Fibroblast of lung (primary cell): ENCODE results near the gene IL36B. TPM values are rescaled to one million over a fixed set of nuclear protein-coding genes. Genes with fewer than 3 reads are reported as not detected.

ENCODE experiments used
- DNase-seq, 2 donors: peaks; one replicate each; pipeline versions ENCODE4 v3.0.0 to v3.0.0-alpha.2; 2010; ENCODE audit warnings: low read depth in 2 of 2
- H2AFZ ChIP-seq: 2 replicates; pipeline ENCODE4 v1.5.1; 2012; ENCODE audit warnings: low read length, control low read depth, inconsistent platforms
- H3K27ac ChIP-seq: 2 replicates; pipeline ENCODE4 v1.5.1; 2011; ENCODE audit warnings: low read length, control low read depth; ENCODE audit not compliant: insufficient read depth
- H3K27me3 ChIP-seq: 2 replicates; pipeline ENCODE4 v1.5.1; 2011; ENCODE audit warnings: mild to moderate bottlenecking, low read length; ENCODE audit not compliant: control insufficient read depth, insufficient read depth
- H3K36me3 ChIP-seq: 2 replicates; pipeline ENCODE4 v1.5.1; 2011; ENCODE audit warnings: low read length; ENCODE audit not compliant: control insufficient read depth, insufficient read depth
- H3K4me1 ChIP-seq: 2 replicates; pipeline ENCODE4 v1.5.1; 2011; ENCODE audit warnings: low read length; ENCODE audit not compliant: control insufficient read depth, insufficient read depth; ENCODE audit errors: extremely low read depth
- H3K4me2 ChIP-seq: 2 replicates; pipeline ENCODE4 v1.5.1; 2011; ENCODE audit warnings: low read length, control low read depth; ENCODE audit not compliant: insufficient read depth; ENCODE audit errors: extremely low read depth
- H3K4me3 ChIP-seq, 4 experiments: fragments of 200-600 bp in 1 of 4; sonication (generic) in 1 of 4; replicated peaks in 1 of 4; 2 replicates each; pipeline ENCODE4 v1.5.1; 2011 to 2016; ENCODE audit warnings: low read length in 4 of 4, low read depth in 3 of 4, mild to moderate bottlenecking in 3 of 4, control low read depth in 2 of 4, inconsistent platforms in 1 of 4, mixed read lengths in 1 of 4; ENCODE audit not compliant: insufficient read depth in 1 of 4; ENCODE audit errors: control extremely low read depth in 1 of 4
- H3K79me2 ChIP-seq: 2 replicates; pipeline ENCODE4 v1.5.1; 2012; ENCODE audit warnings: mild to moderate bottlenecking, low read length, inconsistent platforms; ENCODE audit not compliant: control insufficient read depth, insufficient read depth
- H3K9ac ChIP-seq: 2 replicates; pipeline ENCODE4 v1.5.1; 2011; ENCODE audit warnings: mild to moderate bottlenecking, low read length, control low read depth; ENCODE audit not compliant: insufficient read depth
- H3K9me3 ChIP-seq: 2 replicates; pipeline ENCODE4 v1.5.1; 2012; ENCODE audit warnings: low read depth, low read length; ENCODE audit not compliant: control insufficient read depth, insufficient read depth
- H4K20me1 ChIP-seq: 2 replicates; pipeline ENCODE4 v1.5.1; 2011; ENCODE audit warnings: low read length; ENCODE audit not compliant: control insufficient read depth, insufficient read depth; ENCODE audit errors: extremely low read depth
- CTCF ChIP-seq, 2 donors: IDR thresholded peaks in 1 of 2; conservative IDR thresholded peaks in 1 of 2; 1 replicate in 1 of 2; 2 replicates in 1 of 2; pipeline ENCODE4 v1.5.1; 2011 to 2012; ENCODE audit warnings: low read length in 2 of 2, control low read depth in 1 of 2, inconsistent platforms in 1 of 2, low read depth in 1 of 2, mild to moderate bottlenecking in 1 of 2
- EZH2 ChIP-seq: IDR thresholded peaks from 2 replicates; pipeline ENCODE4 v1.5.1; 2012; ENCODE audit warnings: low read length, control low read depth, mild to moderate bottlenecking; ENCODE audit errors: missing control alignments
- polyA plus RNA-seq, 2 donors: library from polyadenylated mRNA; depleted of rRNA in 1 of 2; stranded (reverse) in 1 of 2; unstranded in 1 of 2; fragments of >200 nt; gene quantifications; 2 replicates each; pipeline ENCODE4 v1.2.1, GENCODE V29; 2011 to 2012; ENCODE audit warnings: missing spikeins in 1 of 2
- total RNA-seq: library from RNA; depleted of rRNA; stranded (reverse); fragments of >200 nt; gene quantifications from 2 replicates; pipeline ENCODE4 v1.2.1, GENCODE V29; 2014

Gene IL36B
- total and polyA plus RNA-seq, 2 donors (not counting 1 experiment from before 2014, with no cell fraction given) = not detected

GRCh38 chr2:113061896-113062770, 9.5 kb upstream of the IL36B start:
- H3K27ac ChIP-seq = no peak overlapping the region
- H3K9me3 ChIP-seq = no peaks in the 10 kb centered on the region
- no peak overlapping the region for H3K4me2 ChIP-seq
- no peaks in the 10 kb centered on the region for H3K36me3 ChIP-seq
- DNase-seq = no peak
- no peak overlapping the region for H3K4me3 ChIP-seq
- TF ChIP-seq EZH2 = no peak
- no peak for TF ChIP-seq CTCF (conservative IDR thresholded peaks at IDR 0.05 in 1 of 2, IDR thresholded peaks at IDR 0.05 in 1 of 2; ENCODE audit: low read depth in 1 of 2, low read length in 2 of 2)
- no peaks in the 10 kb centered on the region for H4K20me1 ChIP-seq
- H3K4me1 ChIP-seq = no peaks in the 10 kb centered on the region
- H3K27me3 ChIP-seq = no peaks in the 10 kb centered on the region
- H3K9ac ChIP-seq = no peak overlapping the region
- H2AFZ ChIP-seq = no peak overlapping the region
- H3K79me2 ChIP-seq = no peaks in the 10 kb centered on the region

- Histone ChIP-seq H3K27ac (no peak overlapping the region), H3K9me3 (no peaks in the 10 kb centered on the region), H3K9ac (no peak overlapping the region), H4K20me1 (no peaks in the 10 kb centered on the region), H3K27me3 (no peaks in the 10 kb centered on the region), H3K4me1 (no peaks in the 10 kb centered on the region), H3K4me3 (no peak overlapping the region), H2AFZ (no peak overlapping the region), H3K36me3 (no peaks in the 10 kb centered on the region), H3K79me2 (no peaks in the 10 kb centered on the region), H3K4me2 (no peak overlapping the region)
- no peak for TF ChIP-seq EZH2
- TF ChIP-seq CTCF (conservative IDR thresholded peaks at IDR 0.05 in 1 of 2, IDR thresholded peaks at IDR 0.05 in 1 of 2; ENCODE audit: low read depth in 1 of 2, low read length in 2 of 2) = no peak
- no peak for DNase-seq
These were observed 8.6 kb upstream of the IL36B start for GRCh38 chr2:113061241-113061640.

GRCh38 chr2:113060796-113061195, 8.1 kb upstream of the IL36B start:
- Histone ChIP-seq H3K4me2 (no peak overlapping the region), H3K36me3 (no peaks in the 10 kb centered on the region), H3K9me3 (no peaks in the 10 kb centered on the region), H2AFZ (no peak overlapping the region), H3K27me3 (no peaks in the 10 kb centered on the region), H3K4me3 (no peak overlapping the region), H3K4me1 (no peaks in the 10 kb centered on the region), H3K79me2 (no peaks in the 10 kb centered on the region), H4K20me1 (no peaks in the 10 kb centered on the region), H3K9ac (no peak overlapping the region), H3K27ac (no peak overlapping the region)
- no peak for DNase-seq
- TF ChIP-seq EZH2 (no peak), CTCF (conservative IDR thresholded peaks at IDR 0.05 in 1 of 2, IDR thresholded peaks at IDR 0.05 in 1 of 2; ENCODE audit: low read depth in 1 of 2, low read length in 2 of 2) (no peak)
